Measurements from ENCODE around the gene UBAC1. TPM values are rescaled to one million over a fixed set of nuclear protein-coding genes. Genes with fewer than 3 reads are reported as not detected.
"Not testable (repeated sequence)": the region's sequence is repeated elsewhere in the genome, so short reads cannot be mapped to it uniquely, and the experiment has no call there.

The UBAC1 gene
- total RNA-seq, 1 donor from 2014 or later = 25.5 TPM

DNA sequence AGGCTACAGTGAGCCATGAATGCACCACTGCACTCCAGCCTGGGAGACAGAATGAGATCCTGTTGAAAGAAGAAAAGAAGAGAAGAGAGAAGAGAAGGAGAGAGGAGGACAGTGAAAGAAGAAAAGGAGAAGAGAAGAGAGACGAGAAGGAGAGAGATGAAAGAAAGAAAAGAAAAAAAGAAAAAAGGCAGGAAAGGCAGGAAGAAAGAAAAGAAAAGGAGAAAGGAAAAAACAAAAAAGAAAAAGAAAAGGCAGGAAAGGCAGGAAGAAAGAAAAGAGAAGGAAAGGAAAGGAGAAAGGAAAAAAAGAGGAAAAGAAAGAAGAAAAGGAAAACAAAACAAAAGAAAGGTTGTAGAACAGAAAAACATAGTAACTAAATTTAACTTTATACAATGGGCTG, 68.1 kb downstream of the UBAC1 start:
- Mint-ChIP-seq H3K9me3 (no peaks in the 10 kb centered on the region), H3K27me3 (no peaks in the 10 kb centered on the region), H3K4me1 (peaks cover 52% of the 10 kb centered on the region), H3K4me3 (no peak overlapping the region), H3K27ac (no peak overlapping the region), H3K36me3 (ENCODE audit: low read depth) (no peaks in the 10 kb centered on the region)
- intact Hi-C loops (cut with micrococcal nuclease) = no loop called here
- ChIA-PET CTCF (no interaction called here), POLR2A (no interaction called here)
- TF ChIP-seq, protein P1, sequence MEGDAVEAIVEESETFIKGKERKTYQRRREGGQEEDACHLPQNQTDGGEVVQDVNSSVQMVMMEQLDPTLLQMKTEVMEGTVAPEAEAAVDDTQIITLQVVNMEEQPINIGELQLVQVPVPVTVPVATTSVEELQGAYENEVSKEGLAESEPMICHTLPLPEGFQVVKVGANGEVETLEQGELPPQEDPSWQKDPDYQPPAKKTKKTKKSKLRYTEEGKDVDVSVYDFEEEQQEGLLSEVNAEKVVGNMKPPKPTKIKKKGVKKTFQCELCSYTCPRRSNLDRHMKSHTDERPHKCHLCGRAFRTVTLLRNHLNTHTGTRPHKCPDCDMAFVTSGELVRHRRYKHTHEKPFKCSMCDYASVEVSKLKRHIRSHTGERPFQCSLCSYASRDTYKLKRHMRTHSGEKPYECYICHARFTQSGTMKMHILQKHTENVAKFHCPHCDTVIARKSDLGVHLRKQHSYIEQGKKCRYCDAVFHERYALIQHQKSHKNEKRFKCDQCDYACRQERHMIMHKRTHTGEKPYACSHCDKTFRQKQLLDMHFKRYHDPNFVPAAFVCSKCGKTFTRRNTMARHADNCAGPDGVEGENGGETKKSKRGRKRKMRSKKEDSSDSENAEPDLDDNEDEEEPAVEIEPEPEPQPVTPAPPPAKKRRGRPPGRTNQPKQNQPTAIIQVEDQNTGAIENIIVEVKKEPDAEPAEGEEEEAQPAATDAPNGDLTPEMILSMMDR (IDR thresholded peaks at IDR 0.05) = no peak
- ATAC-seq (ENCODE audit: low read depth) (no peak), DNase-seq (no peak)

DNA sequence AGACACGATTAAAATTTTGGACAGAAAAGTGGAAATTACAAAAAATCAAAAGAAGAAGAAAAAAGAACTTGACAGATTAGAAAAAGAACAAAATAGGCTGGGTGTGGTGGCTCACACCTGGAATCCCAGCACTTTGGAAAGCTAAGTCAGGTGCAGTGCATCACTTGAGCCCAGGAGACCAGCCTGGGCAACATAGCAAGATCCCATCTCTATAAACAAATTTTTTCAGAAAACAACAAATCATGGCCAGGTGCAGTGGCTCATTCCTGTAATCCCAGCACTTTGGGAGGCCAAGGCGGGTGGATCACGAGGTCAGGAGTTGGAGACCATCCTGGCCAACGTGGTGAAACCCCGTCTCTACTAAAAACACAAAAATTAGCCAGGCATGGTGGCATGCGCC, 68.8 kb downstream of the UBAC1 start:
- H3K4me3 Mint-ChIP-seq; CTCF ChIA-PET; H3K36me3 Mint-ChIP-seq (ENCODE audit: low read depth); H3K27me3 Mint-ChIP-seq; intact Hi-C loops (cut with micrococcal nuclease); DNase-seq; H3K9me3 Mint-ChIP-seq; ATAC-seq (ENCODE audit: low read depth); H3K27ac Mint-ChIP-seq; POLR2A ChIA-PET: not testable (repeated sequence)
- H3K4me1 Mint-ChIP-seq = peaks cover 57% of the 10 kb centered on the region

DNA sequence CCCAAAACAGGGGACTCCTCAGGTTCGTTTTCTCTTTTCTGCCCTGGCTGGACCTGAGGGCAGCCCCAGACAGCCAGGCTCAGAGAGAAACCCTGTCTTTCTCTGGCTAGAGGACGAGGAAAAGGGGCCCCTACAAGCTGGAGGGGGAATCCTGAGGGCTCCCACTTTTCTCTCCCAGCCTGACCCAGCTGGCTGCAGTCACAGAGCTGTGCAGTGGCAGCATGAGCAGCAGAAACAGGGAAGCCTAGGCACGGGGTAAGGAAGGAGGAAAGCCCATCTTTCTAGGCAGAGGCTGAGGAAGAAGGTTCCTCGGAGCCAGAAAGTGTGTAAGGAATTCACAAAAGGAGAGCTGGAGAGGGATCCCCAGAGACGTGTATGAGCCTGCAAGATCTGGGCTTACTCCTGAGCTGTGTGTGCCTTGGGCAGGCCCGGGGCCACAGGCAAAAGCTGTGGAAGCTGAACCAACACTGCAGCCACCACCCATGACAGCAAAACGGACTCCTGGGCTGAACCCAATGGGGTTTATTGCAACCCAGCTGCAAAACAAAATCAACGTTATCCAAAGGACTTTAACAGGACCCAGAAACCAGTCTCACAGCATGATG, 70.0 kb downstream of the UBAC1 start:
- POLR2A ChIA-PET = no interaction called here
- Mint-ChIP-seq H3K4me1 (peaks cover 62% of the 10 kb centered on the region), H3K4me3 (no peak overlapping the region), H3K27me3 (no peaks in the 10 kb centered on the region), H3K27ac (no peak overlapping the region), H3K9me3 (no peaks in the 10 kb centered on the region), H3K36me3 (ENCODE audit: low read depth) (no peaks in the 10 kb centered on the region)
- intact Hi-C loops (cut with micrococcal nuclease) = no loop called here
- CTCF ChIA-PET = no interaction called here
- no peak for DNase-seq
- no peak for ATAC-seq (ENCODE audit: low read depth)
- TF ChIP-seq, protein P1 (IDR thresholded peaks at IDR 0.05) = no peak

DNA sequence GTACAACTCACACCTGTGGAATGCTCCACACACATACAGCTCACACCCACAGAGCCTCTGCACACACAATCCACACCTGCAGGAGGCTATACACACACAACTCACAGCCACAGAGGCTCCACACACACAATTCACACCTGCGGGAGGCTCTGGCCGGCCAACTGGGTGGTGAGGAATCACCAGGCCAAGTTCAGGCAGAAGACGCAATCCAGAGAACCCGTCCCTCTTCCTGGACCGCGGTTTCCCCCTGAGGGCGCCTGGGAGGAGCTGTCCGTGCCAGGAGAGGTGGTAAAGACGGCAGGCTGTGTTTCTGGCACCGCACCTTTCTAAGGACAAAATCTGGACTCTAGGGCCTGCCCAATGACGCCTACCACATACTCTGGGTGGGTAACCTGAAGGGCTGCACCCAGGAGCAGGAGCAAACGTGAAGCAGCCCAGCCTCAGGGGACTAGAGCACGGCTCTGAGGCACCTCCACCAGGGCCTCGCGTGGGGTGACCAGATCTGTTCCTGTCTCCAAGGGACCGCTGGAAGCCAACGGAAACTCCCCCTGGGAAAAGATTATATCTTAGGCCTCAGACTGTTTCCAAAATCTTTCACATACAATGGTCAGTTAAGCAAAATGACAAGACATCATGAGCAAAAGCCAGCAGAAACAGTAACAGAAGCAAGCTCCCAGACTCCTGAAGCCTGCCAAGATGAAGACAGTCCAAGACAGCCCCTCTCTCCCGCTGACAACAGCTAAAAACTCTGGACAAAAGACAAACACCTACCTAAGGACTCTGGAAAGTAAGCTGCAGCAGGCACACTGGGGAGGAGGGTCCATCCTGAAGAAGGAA, 70.8 kb downstream of the UBAC1 start:
- ChIA-PET CTCF (no interaction called here), POLR2A (interaction anchor here (0.5 kb wide), 1 partner anchor 14 kb away, joined by 3 read pairs; no protein-coding TSS in a partner anchor)
- intact Hi-C loops (cut with micrococcal nuclease) = no loop called here
- TF ChIP-seq, protein P1 (IDR thresholded peaks at IDR 0.05) = no peak
- no peak overlapping the region for H3K4me3 Mint-ChIP-seq
- no peaks in the 10 kb centered on the region for H3K9me3 Mint-ChIP-seq
- peaks cover 57% of the 10 kb centered on the region for H3K4me1 Mint-ChIP-seq
- DNase-seq (no peak), ATAC-seq (ENCODE audit: low read depth) (no peak)
- H3K36me3 Mint-ChIP-seq (ENCODE audit: low read depth) = no peaks in the 10 kb centered on the region
- no peak overlapping the region for H3K27ac Mint-ChIP-seq
- H3K27me3 Mint-ChIP-seq = no peaks in the 10 kb centered on the region

DNA sequence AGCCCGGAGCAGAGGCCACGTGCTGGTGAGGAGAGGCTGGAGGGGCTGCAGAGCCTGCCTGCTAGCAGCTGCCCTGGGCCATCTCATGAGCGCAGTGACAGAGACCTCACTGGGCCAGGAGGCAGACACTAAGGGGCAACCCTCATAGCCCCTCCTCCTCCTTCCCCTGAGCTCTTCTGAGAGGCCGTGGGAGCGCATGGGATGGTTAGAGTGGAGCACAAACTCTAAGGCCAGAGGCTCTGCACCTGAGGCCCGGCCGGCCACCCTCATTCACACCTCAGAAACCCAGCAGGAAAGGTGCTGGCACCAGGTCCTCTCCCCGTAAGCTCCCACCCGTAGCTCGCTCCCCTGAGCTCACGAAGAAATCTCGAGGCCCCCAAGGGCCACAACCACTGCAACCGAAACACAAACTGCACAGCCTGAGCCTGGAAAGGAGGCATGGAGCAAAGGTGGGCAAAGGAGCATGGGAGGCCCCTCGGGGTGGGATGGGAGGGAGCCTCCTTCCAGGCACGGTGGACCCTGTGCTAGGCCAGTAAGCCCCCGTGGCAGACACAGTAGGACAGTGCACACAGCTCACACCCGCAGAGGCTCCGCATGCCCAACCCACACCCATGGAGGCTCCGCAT, 71.5 kb downstream of the UBAC1 start:
- CTCF ChIA-PET = interaction anchor here (0.9 to 1.2 kb wide), 2 partner anchors 77 to 233 kb away, joined by 3 to 4 read pairs; no protein-coding TSS in a partner anchor
- H3K4me1 Mint-ChIP-seq = peaks cover 57% of the 10 kb centered on the region
- H3K9me3 Mint-ChIP-seq = no peaks in the 10 kb centered on the region
- intact Hi-C loops (cut with micrococcal nuclease) = no loop called here
- H3K27me3 Mint-ChIP-seq = no peaks in the 10 kb centered on the region
- no peaks in the 10 kb centered on the region for H3K36me3 Mint-ChIP-seq (ENCODE audit: low read depth)
- DNase-seq (no peak), ATAC-seq (ENCODE audit: low read depth) (no peak)
- POLR2A ChIA-PET = no interaction called here
- no peak overlapping the region for H3K4me3 Mint-ChIP-seq
- TF ChIP-seq, protein P1 (IDR thresholded peaks at IDR 0.05) = no peak
- H3K27ac Mint-ChIP-seq = no peak overlapping the region
